G401.6 (cell line): Measurements from ENCODE around the gene TGFBR3L.

Source experiments
- FAIRE-seq: peaks from 2 replicates; lab custom pipeline; 2012; peaks lifted over from hg19 to GRCh38; lab: Jason Lieb, UNC

Gene TGFBR3L

GRCh38 chr19:7904074-7905020 is 10.3 kb upstream of the TGFBR3L start:
- no peak for FAIRE-seq

- FAIRE-seq = no peak
Observed at GRCh38 chr19:7905268-7905667, 9.4 kb upstream of the TGFBR3L start.

GRCh38 chr19:7905859-7906258 is 8.8 kb upstream of the TGFBR3L start:
- FAIRE-seq = no peak

GRCh38 chr19:7907122-7907521 is 7.5 kb upstream of the TGFBR3L start:
- FAIRE-seq = no peak

GRCh38 chr19:7907544-7907943 is 7.1 kb upstream of the TGFBR3L start:
- FAIRE-seq = no peak

GRCh38 chr19:7908078-7908699 is 6.4 kb upstream of the TGFBR3L start:
- FAIRE-seq = no peak

GRCh38 chr19:7908742-7909461 is 5.7 kb upstream of the TGFBR3L start:
- no peak for FAIRE-seq

- no peak for FAIRE-seq
Observed at GRCh38 chr19:7909471-7910067, 5.1 kb upstream of the TGFBR3L start.

- no peak for FAIRE-seq
Observed at GRCh38 chr19:7910321-7911161, 4.1 kb upstream of the TGFBR3L start.

- FAIRE-seq = no peak
Observed at GRCh38 chr19:7911508-7912143, 3.0 kb upstream of the TGFBR3L start.

GRCh38 chr19:7912144-7912696 is 2.4 kb upstream of the TGFBR3L start:
- no peak for FAIRE-seq

- FAIRE-seq = no peak
Observed at GRCh38 chr19:7912697-7913564, 1.7 kb upstream of the TGFBR3L start.

- no peak for FAIRE-seq
Observed at GRCh38 chr19:7913652-7914051, 978 bp upstream of the TGFBR3L start.

GRCh38 chr19:7914099-7914498 is 531 bp upstream of the TGFBR3L start:
- FAIRE-seq = no peak

GRCh38 chr19:7915250-7916102 is 846 bp downstream of the TGFBR3L start:
- FAIRE-seq = no peak

GRCh38 chr19:7916103-7916954 is 1.7 kb downstream of the TGFBR3L start:
- FAIRE-seq = no peak

GRCh38 chr19:7916955-7917266 is 2.3 kb downstream of the TGFBR3L start:
- FAIRE-seq = no peak
